Spleen (tissue), 7 donors: ENCODE measurements around the gene GRK3.

Experiments used
- CTCF ChIP-seq, 11 experiments: fragments of 200-600 bp in 7 of 11; fragments of 450-650 bp in 4 of 11; sonication (generic) in 4 of 11; IDR thresholded peaks in 8 of 11; conservative IDR thresholded peaks in 3 of 11; 1 replicate in 7 of 11; 2 replicates in 4 of 11; pipeline versions ENCODE4 v1.4.0 to v1.8.0; 2016 to 2021; ENCODE audit warnings: antibody characterized with exemption in 11 of 11, inconsistent platforms in 4 of 11, mild to moderate bottlenecking in 1 of 11
- POLR2A ChIP-seq, 3 donors: fragments of 450-650 bp; IDR thresholded peaks; one replicate each; pipeline ENCODE4 v1.5.1; 2017; ENCODE audit warnings: antibody characterized with exemption in 3 of 3, mild to moderate bottlenecking in 1 of 3
- POLR2AphosphoS5 ChIP-seq, 3 donors: sonication (generic); formaldehyde crosslinking; IDR thresholded peaks; one replicate each; pipeline ENCODE4 v1.5.1; 2017; ENCODE audit warnings: antibody characterized with exemption in 3 of 3
- donor health status: DM: no; HTN: no; CAD: no; lungs with moderate emphysema.
- donor health status: DM: no; HTN: no; CAD: no.
- donor health status: DM: no; HTN: no; CAD: no.

GRCh38 chr22:25698978-25699377 lies 134.5 kb downstream of the GRK3 start:
- TF ChIP-seq CTCF (IDR thresholded peaks at IDR 0.05 in 8 of 11, conservative IDR thresholded peaks at IDR 0.05 in 3 of 11) (no peak), POLR2A (IDR thresholded peaks at IDR 0.05) (no peak), POLR2AphosphoS5 (IDR thresholded peaks at IDR 0.05) (no peak)
